GM19035 (cell line): ENCODE results near the gene SYNDIG1.

Source experiments
- ATAC-seq: cut with Tn5 transposase; IDR thresholded peaks from one replicate; pipeline ENCODE4 v1.9.1; 2021; ENCODE audit not compliant: unreplicated experiment

Gene SYNDIG1

DNA sequence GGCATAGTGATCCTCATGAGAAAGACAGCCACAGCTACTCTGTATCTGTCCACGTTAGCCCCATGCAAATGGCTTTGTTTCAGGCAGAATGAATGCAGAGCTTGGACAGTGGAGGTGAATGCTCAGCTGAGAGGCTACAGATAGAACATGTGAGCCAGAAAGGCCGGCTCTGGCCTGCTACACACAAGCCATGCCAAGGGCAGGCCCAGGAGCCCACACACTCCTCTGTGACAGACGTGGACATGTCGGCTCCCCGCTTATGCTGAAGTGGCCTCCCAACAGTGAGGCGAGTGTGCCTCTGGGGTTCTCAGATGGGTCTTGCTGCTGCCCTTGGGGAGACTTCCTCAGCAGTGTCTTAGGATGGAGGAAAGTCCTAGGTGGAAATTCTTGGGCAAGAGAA is 159.6 kb downstream of the SYNDIG1 start:
- no peak for ATAC-seq

DNA sequence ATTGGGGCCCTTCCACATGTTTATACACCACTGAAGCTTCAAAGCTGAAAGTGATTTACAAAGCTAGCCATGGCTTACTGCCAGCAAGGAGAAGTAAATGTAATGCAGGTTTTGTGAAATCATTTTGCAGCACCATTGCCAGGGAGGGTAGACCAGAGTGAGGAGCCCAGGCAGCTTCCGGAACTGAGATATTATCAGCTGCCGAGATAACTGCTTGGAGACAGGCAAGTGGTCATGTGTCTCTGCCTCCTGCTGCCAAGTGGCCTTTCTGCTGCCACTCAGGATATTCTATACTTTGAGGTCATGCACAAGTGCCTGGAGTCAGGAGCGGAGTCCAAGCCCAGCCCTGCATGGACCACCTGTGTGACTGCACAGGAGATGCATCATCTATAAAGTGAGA is 160.2 kb downstream of the SYNDIG1 start:
- no peak for ATAC-seq

DNA sequence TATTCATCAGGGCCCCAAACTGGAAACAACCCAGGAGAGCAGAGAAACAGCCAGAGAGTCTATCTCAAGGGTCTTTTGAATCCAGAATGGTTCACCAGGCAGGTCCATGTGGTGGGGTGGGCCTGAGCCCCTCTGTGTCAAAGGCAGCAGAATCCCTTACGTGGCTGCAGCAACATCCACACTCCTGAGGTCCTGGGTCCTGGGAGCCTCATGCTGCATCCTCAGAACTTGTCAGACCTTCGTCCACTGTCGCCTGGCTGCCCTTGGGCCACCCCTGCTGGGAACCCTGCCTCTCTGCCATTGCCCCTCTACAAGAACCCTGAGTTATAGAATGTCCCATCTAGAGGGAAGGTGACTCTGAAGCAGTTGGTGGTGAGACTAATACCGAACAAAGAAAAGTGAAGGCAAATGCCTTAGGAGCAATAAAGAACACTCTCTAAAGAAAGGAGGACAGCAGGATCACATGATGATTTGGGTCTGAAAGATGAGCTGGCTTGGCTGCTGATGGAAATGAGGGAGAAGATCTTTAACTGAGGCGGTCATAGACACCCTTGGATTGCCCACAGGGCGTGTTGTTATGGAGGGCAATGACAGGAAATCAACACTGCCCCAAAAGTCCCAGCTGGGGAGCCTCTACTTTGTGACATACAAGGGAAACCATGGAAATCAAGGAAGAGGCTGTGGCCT is 161.2 kb downstream of the SYNDIG1 start:
- no peak for ATAC-seq

DNA sequence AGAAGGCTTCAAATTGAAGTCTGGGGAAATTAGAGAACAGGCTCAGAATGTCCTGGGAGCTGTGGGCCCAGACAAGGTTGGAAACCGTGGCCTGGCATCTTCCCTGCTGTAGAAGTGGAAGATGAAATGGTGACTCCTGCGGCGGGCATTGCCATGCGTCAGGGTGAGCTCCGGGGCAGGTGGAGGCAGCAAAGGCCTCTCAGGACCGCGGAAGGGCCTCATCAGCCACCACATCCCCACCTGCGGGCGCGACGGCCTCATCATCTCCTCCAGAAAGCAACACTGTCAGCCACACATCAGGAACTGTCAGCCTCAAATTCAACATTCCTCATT is 161.7 kb downstream of the SYNDIG1 start:
- no peak for ATAC-seq

DNA sequence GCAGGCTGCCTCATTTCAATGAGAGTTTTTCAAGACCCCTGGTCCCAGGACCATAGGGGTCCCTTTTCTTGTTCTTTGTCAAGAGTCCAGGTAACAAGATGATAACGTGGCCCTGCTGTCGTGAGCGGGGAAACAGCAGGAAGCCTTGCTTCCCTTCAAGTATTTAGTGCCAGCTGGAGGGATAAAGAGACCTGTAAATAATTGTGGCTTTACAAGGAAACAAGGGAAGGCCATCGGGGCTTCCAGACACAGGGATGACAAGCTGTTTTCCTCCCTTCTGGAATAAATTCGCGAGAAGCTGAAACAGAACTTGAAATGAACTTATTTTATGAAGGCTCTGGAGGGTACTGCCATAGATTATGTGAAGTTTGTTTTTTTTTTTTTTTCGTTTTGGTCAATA is 163.2 kb downstream of the SYNDIG1 start:
- no peak for ATAC-seq

DNA sequence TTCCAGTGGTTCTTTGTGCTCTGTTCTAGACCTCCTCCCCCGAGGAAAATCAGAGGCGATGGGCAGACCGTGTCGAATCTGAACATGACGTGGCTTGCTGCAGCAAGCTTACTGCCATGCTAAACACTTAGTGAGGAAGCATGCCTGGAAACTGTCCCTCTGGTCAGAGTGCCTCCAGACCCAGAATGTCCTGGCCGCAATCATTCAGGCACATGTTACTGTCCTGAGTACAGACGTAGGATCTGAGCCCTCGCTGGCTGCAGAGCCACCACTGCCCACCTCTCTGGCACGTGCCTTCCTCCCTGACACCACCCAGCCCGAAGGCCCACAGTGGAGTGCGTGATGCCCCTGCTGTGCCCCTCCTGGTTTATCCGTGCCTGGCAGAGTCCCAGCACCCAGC is 163.6 kb downstream of the SYNDIG1 start:
- no peak for ATAC-seq

DNA sequence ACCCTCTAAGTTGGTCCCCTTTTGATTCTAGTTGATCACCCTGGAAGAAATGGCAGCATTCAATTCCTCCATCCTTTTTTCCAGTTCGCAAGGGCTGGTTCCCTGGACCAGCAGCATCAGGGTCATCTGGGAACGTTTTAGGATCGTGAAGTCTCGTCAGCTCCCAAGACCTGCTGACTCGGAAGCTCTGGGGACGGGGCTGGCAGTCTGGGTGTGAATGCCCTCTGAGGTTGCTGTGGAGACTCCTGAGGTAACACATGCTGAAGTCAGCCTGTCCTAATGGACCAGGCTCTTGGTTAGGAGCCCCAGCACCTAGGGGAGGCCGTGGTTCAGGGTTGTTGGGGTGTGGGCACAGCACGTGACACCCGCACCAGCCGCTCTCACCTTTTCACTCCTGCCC is 164.1 kb downstream of the SYNDIG1 start:
- ATAC-seq = no peak

DNA sequence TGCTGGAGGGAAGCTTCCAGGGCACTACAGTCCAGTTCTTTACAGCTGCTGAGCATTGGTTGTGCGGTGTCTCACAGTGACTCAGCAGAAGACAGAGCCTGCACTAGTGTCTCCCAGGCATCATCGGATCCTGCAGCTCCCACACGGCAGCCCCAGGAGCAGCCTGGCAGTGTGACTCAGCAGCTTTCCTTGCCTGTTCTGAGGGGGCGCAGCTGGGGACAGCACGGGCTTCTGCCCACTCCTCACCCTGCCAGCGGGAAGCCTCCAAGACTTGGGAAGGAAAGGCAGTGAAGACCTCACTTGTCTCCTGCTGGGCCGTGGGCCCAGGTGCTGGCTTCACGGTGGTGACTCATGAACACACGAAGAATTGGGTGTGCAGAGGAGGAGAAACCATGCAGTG is 165.4 kb downstream of the SYNDIG1 start:
- ATAC-seq = no peak

DNA sequence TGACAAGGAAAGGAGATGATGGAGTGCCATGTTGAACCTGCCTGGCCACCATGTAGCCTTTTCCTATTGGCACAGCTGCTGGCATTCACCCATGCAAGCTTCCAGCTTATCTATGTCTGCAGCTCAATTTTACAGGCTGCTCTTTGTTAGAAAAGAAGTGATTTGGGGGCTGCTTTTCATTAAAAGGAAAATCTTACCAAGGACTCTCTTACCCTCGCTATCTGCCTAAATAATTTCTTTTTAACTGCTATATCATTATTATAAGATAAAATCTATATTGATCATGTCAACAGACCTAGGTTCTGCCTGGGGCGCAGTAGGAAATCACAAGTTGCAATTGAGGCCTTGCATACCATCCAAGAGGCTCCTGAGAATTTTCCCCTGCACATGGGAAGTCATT is 167.2 kb downstream of the SYNDIG1 start:
- no peak for ATAC-seq

DNA sequence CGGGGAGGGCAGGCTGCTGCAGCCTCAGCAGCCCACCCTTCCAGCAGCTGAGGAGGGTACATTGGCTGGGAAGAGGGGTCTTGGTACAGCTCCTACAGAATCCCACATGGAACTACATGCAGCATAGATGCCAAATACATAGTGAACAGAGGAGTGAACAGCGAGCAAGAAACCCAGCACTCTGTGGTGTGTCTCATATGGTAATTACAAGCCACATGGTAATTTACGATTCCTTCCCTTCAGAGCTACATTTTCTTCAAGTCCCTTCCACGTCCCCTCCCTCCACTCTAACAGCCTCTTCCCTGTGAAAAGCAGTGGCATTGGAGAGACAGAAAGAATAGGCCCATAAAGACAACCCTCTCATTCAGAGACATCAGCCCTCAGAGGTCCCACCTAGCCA is 167.7 kb downstream of the SYNDIG1 start:
- no peak for ATAC-seq

DNA sequence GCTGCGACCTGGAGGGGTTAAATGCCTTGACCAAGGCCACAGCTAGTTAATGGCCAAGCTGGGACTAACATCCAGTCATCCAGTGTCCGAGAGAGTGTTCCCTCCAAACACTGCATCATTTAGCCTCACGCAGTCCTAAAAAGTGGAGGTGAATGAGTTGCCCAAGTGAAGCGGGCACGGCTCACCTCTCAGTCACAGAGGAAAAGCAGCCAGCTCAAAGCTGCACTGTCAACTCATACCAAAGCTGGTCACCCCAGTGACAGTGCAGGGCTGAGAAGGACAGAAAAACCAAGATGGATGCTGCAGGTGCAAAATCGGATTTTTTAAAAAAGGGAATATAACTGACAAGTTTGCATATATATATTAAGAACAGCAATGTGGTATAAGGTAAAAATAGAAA is 168.5 kb downstream of the SYNDIG1 start:
- no peak for ATAC-seq

DNA sequence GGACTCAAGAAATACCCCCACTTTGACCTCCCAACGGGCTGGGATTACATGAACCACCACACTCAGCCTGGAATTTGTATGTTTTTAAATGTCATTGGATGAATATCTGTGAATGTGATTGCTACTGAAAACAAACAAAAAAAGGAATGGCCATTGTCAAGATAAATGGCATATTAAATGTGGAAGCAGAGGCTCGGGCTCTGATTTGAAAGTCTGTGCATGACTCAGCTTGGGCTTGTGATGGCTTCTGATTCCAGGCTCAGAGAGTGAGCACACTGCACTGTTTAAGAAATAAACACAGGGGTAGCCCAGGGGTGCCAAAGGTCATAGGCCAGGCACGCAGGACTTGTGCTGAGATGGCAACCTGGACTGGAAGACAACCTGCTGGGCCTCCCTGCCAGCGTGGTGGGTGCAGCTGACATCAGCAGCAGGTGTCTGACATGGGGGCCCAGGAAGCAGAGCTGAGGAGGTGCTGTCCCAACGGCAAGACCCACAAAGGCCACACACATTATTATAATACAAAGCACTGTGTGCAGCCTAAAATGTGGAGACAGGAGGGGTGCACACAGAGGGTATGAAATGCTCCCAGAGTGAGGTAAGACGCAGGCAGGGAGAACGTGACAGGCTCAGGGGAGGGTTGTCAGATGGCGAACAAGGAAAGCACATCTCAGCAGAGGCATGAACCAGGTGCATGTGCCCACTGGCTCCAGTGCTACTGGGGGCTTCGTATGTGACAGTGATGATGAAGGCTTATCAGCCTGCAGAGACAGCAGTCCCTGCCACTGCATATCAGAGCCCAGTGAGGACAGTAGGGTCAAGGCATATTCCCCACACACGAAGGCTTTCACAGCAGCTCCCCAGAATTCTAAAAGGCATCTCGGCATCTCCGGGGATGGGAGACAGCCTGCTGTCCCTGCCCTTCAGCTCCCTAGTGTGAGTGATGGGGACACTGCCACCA is 169.4 kb downstream of the SYNDIG1 start:
- ATAC-seq = no peak

DNA sequence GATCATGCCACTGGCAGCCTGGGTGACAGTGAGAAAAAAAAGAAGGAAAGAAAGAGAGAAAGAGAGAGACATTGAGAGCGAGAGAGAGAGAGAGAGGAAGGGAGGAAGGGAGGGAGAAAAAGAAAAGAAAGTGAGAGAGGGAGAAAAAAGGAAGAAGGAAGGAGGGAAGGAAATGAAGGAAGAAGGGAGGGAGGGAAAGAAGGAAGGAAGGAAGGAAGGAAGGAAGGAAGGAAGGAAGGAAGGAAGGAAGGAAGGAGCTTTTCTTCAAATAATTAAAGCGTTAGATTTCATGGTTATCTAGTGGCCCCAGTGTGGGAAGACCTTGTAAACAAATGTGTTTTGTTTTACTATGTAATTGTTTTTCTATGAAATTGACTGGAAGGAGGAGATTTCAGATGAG is 170.8 kb downstream of the SYNDIG1 start:
- no peak for ATAC-seq

DNA sequence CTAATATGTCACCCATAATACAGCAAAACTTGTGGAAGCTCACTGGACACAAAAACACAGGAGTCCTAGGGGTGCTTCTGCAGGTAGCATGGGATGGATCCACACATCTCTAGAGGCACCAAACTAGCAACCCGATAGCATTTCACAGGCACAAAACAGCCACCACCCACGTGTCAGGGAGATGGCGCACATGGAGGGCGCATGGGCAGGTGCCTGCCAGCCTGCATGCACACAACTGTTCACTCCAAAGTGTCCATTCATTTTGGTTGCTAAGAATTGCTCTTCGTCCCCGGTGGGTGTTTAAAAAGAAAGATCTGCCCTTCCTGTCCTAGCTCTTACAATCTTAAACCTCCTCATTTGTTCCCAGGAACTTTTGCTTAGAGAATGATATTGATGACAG is 171.3 kb downstream of the SYNDIG1 start:
- ATAC-seq = no peak

DNA sequence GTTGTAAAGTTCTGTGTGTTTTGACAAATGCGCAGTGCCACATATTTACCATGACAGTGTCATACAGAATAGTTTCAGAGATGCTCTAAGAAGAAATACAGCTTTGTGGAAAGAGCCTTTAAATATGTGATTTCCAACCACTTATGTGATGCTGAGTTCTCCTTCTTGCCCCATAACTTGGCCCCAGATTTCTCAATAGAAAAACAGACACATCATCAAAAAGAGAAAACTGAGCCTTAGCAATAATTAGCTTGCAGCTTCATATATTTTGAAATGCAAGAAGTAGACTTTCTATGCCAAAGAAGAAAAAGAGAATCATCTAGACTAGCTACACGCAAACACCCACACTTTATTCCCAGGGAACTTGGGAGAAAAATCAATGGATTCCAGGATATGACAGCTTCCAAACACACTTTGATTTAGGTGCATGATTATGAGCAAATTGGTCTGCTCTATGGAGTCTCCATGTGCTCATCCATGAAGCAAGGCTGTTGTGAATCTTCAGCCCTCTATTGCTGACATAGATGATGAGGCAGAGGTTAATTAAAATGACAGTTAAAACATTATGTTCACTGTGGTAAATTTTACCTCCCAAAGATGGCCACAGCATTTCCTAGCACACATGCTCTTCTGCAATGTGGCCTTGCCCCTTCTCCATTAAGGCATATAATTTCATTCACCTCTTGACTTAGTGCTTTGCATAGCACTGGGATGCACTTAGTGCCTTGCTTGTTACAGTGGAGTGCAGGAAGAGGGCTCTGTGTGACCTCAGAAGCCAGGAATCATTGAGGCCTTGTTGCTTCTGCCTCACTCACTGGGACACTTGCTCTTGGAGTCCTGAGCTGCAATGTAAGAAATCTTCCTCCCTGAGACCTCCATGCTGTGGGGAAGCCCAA is 174.6 kb downstream of the SYNDIG1 start:
- no peak for ATAC-seq

DNA sequence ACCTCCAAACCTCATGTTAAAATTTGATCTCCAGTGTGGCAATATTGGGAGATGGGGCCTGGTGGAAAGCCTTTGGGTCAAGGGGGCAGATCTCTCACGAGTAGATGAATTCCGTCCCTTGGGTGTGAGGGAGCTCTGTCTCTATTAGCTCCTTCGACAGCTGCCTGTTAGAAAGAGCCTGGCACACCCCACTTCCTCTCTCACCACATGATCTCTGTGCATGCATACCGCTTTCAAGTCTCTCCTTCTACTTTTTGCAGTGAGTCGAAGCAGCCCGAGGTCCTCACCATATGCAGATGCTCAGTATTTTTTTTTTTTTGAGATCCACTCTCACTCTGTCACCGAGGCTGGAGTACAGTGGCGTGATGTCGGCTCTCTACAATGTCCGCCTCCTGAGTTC is 176.9 kb downstream of the SYNDIG1 start:
- ATAC-seq = no peak

DNA sequence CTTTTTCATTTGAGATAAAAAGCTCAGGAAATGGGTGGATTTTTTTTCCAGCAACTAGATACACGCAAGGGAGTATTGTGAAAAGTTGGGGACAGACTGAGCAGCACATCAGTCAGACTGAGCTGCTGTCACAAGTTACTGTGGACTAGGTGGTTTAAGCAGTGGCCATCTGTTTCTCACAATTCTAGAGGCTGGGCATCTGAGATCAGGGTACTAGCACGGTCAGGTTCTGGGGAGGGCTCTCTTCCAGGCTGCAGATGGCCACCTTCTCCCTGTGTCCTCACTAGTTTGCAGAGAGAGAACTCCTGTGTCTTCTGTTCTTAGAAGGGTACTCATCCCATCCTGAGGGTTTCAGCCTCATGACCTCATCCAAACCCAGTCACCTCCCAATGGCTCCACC is 178.3 kb downstream of the SYNDIG1 start:
- no peak for ATAC-seq

DNA sequence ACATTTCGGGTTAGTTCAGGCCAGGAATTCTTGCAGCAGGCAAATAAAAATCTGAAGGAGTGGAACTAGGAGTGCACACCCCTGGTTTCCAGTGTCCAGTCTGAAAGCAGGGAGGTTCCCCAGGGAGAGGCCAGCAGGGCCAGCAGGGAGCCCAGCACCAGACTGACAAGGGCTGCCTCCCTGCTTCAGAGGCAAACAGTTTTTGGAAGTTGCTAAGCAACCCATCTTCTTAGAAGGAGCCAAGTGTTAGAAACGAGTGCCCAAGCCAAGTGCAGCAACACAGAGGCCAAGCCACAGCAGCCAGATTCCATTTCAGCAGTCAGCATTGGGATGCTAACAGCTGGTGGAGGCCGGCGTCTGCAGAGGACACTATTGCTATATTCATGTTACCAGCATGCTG is 179.1 kb downstream of the SYNDIG1 start:
- no peak for ATAC-seq

DNA sequence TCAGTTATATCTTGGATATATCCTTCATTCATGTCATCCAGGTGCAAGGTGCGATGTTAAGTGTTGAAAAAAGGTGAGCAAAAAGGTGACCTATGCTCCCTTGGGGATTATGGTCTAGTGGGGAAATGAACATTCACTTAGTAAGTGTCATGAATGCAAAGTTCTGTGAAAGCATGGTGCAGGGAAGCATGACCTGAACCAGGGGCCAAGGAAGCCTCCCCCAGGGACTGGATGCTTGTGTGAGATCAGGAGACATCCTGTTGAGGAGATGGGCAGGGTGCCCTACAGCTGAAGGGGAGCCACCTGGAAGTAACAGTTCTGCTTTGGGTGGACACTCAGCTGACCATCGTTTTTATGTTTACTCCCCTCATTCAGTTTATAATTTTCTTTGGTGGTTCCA is 179.5 kb downstream of the SYNDIG1 start:
- ATAC-seq = no peak

DNA sequence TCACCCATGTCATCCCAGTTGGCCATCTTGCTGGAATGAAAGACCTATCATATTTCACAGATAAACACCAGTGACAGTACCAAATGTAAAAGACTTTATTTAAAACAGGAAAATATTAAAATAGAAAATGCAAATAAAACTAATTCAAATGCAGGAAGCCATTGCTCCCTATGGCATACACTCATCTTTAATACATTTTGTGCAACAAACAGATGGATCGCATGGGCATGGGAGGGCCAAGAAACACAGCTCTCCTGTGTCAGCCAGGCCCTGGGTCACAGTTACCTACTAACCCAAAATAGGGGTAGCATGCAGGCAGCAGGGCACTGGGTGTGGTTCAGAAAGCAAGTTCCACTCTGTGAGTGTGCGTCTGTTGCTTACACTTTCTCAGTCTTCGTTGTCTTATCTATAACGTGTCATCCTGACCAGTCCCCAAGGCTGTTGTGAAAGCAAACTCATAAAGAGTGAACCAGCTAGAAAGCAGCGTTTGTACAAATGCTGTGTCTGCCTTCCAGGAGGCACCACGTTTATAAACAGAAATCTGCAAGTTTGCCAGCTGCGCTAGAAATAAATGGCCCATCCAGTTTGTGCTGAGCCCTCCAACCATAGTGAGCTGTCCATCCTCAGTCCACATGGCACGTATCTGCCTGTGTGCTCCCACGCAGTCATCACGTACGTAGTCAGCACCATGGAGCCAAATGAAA is 180.5 kb downstream of the SYNDIG1 start:
- no peak for ATAC-seq
